ENCODE measurements around the gene PLLP.

GRCh38 chr16:57256601-57257395 lies 27.7 kb downstream of the PLLP start:
- no peak for TF ChIP-seq CTCF (conservative IDR thresholded peaks at IDR 0.05; ENCODE audit: low read depth in 2 of 2)
- no peak for TF ChIP-seq EZH2phosphoT487 (IDR thresholded peaks at IDR 0.05; ENCODE audit: unreplicated experiment)
- TF ChIP-seq EZH2 (IDR thresholded peaks at IDR 0.05; ENCODE audit: low read depth, unreplicated experiment) = no peak
- TF ChIP-seq, protein P1, sequence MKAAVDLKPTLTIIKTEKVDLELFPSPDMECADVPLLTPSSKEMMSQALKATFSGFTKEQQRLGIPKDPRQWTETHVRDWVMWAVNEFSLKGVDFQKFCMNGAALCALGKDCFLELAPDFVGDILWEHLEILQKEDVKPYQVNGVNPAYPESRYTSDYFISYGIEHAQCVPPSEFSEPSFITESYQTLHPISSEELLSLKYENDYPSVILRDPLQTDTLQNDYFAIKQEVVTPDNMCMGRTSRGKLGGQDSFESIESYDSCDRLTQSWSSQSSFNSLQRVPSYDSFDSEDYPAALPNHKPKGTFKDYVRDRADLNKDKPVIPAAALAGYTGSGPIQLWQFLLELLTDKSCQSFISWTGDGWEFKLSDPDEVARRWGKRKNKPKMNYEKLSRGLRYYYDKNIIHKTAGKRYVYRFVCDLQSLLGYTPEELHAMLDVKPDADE (IDR thresholded peaks at IDR 0.05) = no peak
- no peak for TF ChIP-seq POLR2AphosphoS5 (IDR thresholded peaks at IDR 0.05; ENCODE audit: low read depth)
- no peak for TF ChIP-seq REST (IDR thresholded peaks at IDR 0.05; ENCODE audit: unreplicated experiment)

All from GM23338 (cell line).